HL-60 (cell line): ENCODE results near the gene GP2.
A peak's percentile ranks its signal among the peaks of the same experiment; 100 is the strongest.

ENCODE experiments used
- DNase-seq, 2 experiments: peaks; one replicate each; pipeline ENCODE4 v3.0.0-alpha.2; 2010 to 2020; ENCODE audit warnings: low read depth in 1 of 2, low spot score in 1 of 2
- H3K27ac ChIP-seq: fragments of 250-450 bp; sonication (Bioruptor Pico); replicated peaks from 2 replicates; pipeline ENCODE4 v1.5.1; 2020; ENCODE audit warnings: mild to moderate bottlenecking, moderate library complexity
- H3K27me3 ChIP-seq: fragments of 250-450 bp; sonication (Bioruptor Pico); 2 replicates; pipeline ENCODE4 v1.5.1; 2021; ENCODE audit warnings: mild to moderate bottlenecking, moderate library complexity; ENCODE audit not compliant: insufficient read depth, poor library complexity, severe bottlenecking
- H3K4me3 ChIP-seq: replicated peaks from 2 replicates; pipeline ENCODE4 v1.5.1; 2011; ENCODE audit warnings: mild to moderate bottlenecking, control low read depth, low read length; ENCODE audit not compliant: insufficient read depth
- CTCF ChIP-seq: IDR thresholded peaks from one replicate; pipeline ENCODE4 v1.5.1; 2011; ENCODE audit warnings: low read length, control low read depth, inconsistent platforms; ENCODE audit not compliant: insufficient read depth
- GABPA ChIP-seq: IDR thresholded peaks from 2 replicates; pipeline ENCODE4 v1.6.1; 2012; ENCODE audit warnings: low read depth
- POLR2AphosphoS5 ChIP-seq: IDR thresholded peaks from 2 replicates; pipeline ENCODE4 v1.6.1; 2012; ENCODE audit warnings: low read depth
- REST ChIP-seq: IDR thresholded peaks from 2 replicates; pipeline ENCODE4 v1.6.1; 2012; ENCODE audit warnings: low read depth; ENCODE audit not compliant: insufficient replicate concordance
- SPI1 ChIP-seq: IDR thresholded peaks from 2 replicates; pipeline ENCODE4 v1.6.1; 2012; ENCODE audit warnings: low read depth, mild to moderate bottlenecking, borderline replicate concordance

GP2 gene

GRCh38 chr16:20363191-20363590 lies 35.9 kb upstream of the GP2 start:
- no peak overlapping the region for H3K4me3 ChIP-seq
- no peak for TF ChIP-seq POLR2AphosphoS5
- TF ChIP-seq REST: no peak
- no peak for TF ChIP-seq GABPA
- TF ChIP-seq SPI1: no peak
- no peak for TF ChIP-seq CTCF
- no peaks in the 10 kb centered on the region for H3K27me3 ChIP-seq
- no peak overlapping the region for H3K27ac ChIP-seq
- DNase-seq: no peak

- no peak for DNase-seq
- H3K27me3 ChIP-seq: no peaks in the 10 kb centered on the region
- H3K4me3 ChIP-seq: no peak overlapping the region
- no peak overlapping the region for H3K27ac ChIP-seq
- TF ChIP-seq GABPA: no peak
- peak; percentile 1 for TF ChIP-seq CTCF
Measured at GRCh38 chr16:20359997-20360396, 32.7 kb upstream of the GP2 start.

GRCh38 chr16:20355114-20355782 lies 27.9 kb upstream of the GP2 start:
- TF ChIP-seq POLR2AphosphoS5 (no peak), SPI1 (no peak)
- no peak for DNase-seq
- Histone ChIP-seq H3K4me3 (no peak overlapping the region), H3K27me3 (no peaks in the 10 kb centered on the region), H3K27ac (no peak overlapping the region)

- no peak for DNase-seq
- no peak for TF ChIP-seq POLR2AphosphoS5
- TF ChIP-seq REST: no peak
- no peak for TF ChIP-seq CTCF
- no peak for TF ChIP-seq GABPA
- no peak for TF ChIP-seq SPI1
- Histone ChIP-seq H3K4me3 (no peak overlapping the region), H3K27me3 (no peaks in the 10 kb centered on the region), H3K27ac (no peak overlapping the region)
Measured at GRCh38 chr16:20353379-20353778, 26.1 kb upstream of the GP2 start.
